HepG2 (cell line): Measurements from ENCODE around the gene PDCD2L. TPM values are rescaled to one million over a fixed set of nuclear protein-coding genes. Genes with fewer than 3 reads are reported as not detected.

Source experiments
- ATAC-seq: fragments of 200-7000 bp; cut with Tn5 transposase; 3 replicates; pipeline ENCODE4 v1.9.1; 2020; ENCODE audit warnings: mild to moderate bottlenecking, moderate library complexity
- BruUV-seq: library from RNA; stranded (reverse); fragments of 400-500 nt; replicated peaks from 2 replicates; lab custom pipeline; 2021; lab: Mats Ljungman, UMichigan
- CTCF ChIA-PET: fragments of 300-600 bp; formaldehyde crosslinking; extraction: SDS; loops from one replicate; lab custom pipeline; 2021; ENCODE audit warnings: low total read pairs, inconsistent platforms, low intra/inter-chr PET ratio; lab: Yijun Ruan, JAX
- POLR2A ChIA-PET: fragments of 350-600 bp; sonication (Branson Sonifier 250); formaldehyde crosslinking; loops from one replicate; lab custom pipeline; 2020; ENCODE audit warnings: antibody characterized with exemption, inconsistent platforms; lab: Yijun Ruan, JAX
- DNase-seq: peaks from one replicate; pipeline ENCODE4 v3.0.0-alpha.2; 2015; ENCODE audit warnings: low spot score
- FAIRE-seq: peaks from 3 replicates; lab custom pipeline; 2011; peaks lifted over from hg19 to GRCh38; lab: Jason Lieb, UNC
- H2AFZ ChIP-seq: one replicate; pipeline ENCODE4 v1.6.1; 2011; ENCODE audit warnings: low read length, inconsistent platforms
- H3K27ac ChIP-seq: fragments of 300-600 bp; 3 replicates; pipeline ENCODE4 v1.8.0; 2011; ENCODE audit warnings: mixed run types, mild to moderate bottlenecking, mixed read lengths, low read length, inconsistent platforms; ENCODE audit not compliant: insufficient read depth; ENCODE audit errors: extremely low read length
- H3K27me3 ChIP-seq, 2 experiments: fragments of 200-600 bp in 1 of 2; 2 replicates in 1 of 2; 3 replicates in 1 of 2; pipeline versions ENCODE4 v1.6.0 to v1.8.0; 2011; ENCODE audit warnings: low read length in 2 of 2, mild to moderate bottlenecking in 2 of 2, moderate library complexity in 2 of 2, inconsistent platforms in 1 of 2; ENCODE audit not compliant: insufficient read depth in 2 of 2, control insufficient read depth in 1 of 2
- H3K36me3 ChIP-seq, 2 experiments: fragments of 200-600 bp in 1 of 2; replicated peaks in 1 of 2; 2 replicates in 1 of 2; 3 replicates in 1 of 2; pipeline versions ENCODE4 v1.5.1 to v1.8.0; 2011; ENCODE audit warnings: low read length in 2 of 2, inconsistent platforms in 1 of 2; ENCODE audit not compliant: insufficient read depth in 2 of 2, control insufficient read depth in 1 of 2
- H3K4me1 ChIP-seq: 2 replicates; pipeline ENCODE4 v1.5.1; 2012; ENCODE audit warnings: low read length, inconsistent platforms; ENCODE audit not compliant: insufficient read depth
- H3K4me2 ChIP-seq: 2 replicates; pipeline ENCODE4 v1.6.0; 2011; ENCODE audit warnings: low read depth, low read length, inconsistent platforms
- H3K4me3 ChIP-seq, 3 experiments: fragments of 200-600 bp in 1 of 3; sonication (generic), shearing (Covaris generic) in 1 of 3; replicated peaks in 1 of 3; 2 replicates each; pipeline ENCODE4 v1.5.1; 2011 to 2016; ENCODE audit warnings: low read length in 3 of 3, inconsistent platforms in 2 of 3, low read depth in 2 of 3, mild to moderate bottlenecking in 2 of 3, control low read depth in 1 of 3, mixed read lengths in 1 of 3; ENCODE audit not compliant: insufficient read depth in 1 of 3
- H3K79me2 ChIP-seq: one replicate; pipeline ENCODE4 v1.6.1; 2011; ENCODE audit warnings: low read length, inconsistent platforms; ENCODE audit not compliant: insufficient read depth
- H3K9ac ChIP-seq: 2 replicates; pipeline ENCODE4 v1.6.0; 2011; ENCODE audit warnings: mild to moderate bottlenecking, low read depth, low read length, inconsistent platforms; ENCODE audit not compliant: insufficient read depth
- H3K9me3 ChIP-seq: 2 replicates; pipeline ENCODE4 v1.5.1; 2012; ENCODE audit warnings: mild to moderate bottlenecking, low read length
- H4K20me1 ChIP-seq: 2 replicates; pipeline ENCODE4 v1.6.0; 2011; ENCODE audit warnings: inconsistent platforms, mild to moderate bottlenecking, low read length, moderate library complexity; ENCODE audit not compliant: insufficient read depth
- FOSL2 ChIP-seq: sonication (generic); formaldehyde crosslinking; IDR thresholded peaks from 2 replicates; pipeline ENCODE4 v1.4.0; 2020; ENCODE audit warnings: missing genetic modification reagents
- MAX ChIP-seq: IDR thresholded peaks from 2 replicates; pipeline ENCODE4 v1.6.1; 2012; ENCODE audit warnings: inconsistent platforms
- NFE2L2 ChIP-seq: fragments of 150-350 bp; IDR thresholded peaks from 2 replicates; pipeline ENCODE4 v1.6.1; 2014; ENCODE audit warnings: low read length
- TBL1XR1 ChIP-seq: fragments of 150-350 bp; IDR thresholded peaks from 2 replicates; pipeline ENCODE4 v1.6.1; 2014; ENCODE audit warnings: borderline replicate concordance, low read length; ENCODE audit not compliant: partially characterized antibody
- TBX2 ChIP-seq: sonication (generic); formaldehyde crosslinking; IDR thresholded peaks from 2 replicates; pipeline ENCODE4 v1.5.0; 2020; ENCODE audit warnings: missing genetic modification reagents, mild to moderate bottlenecking, borderline replicate concordance
- TCF7L2 ChIP-seq: IDR thresholded peaks from 2 replicates; pipeline ENCODE4 v1.6.1; 2011; ENCODE audit warnings: mild to moderate bottlenecking, low read depth, low read length, moderate library complexity
- ZNF691 ChIP-seq: sonication (generic); formaldehyde crosslinking; IDR thresholded peaks from 2 replicates; pipeline ENCODE4 v1.4.0; 2020; ENCODE audit warnings: missing genetic modification reagents, low read depth, mild to moderate bottlenecking, borderline replicate concordance
- in situ Hi-C: cut with HindIII; loops from 2 replicates; pipeline ENCODE4 v1.10.0; 2017; ENCODE audit warnings: low pct_unique_long_range_greater_than_20kb; ENCODE audit not compliant: extremely low pct_ligation_motif_present
- intact Hi-C: fragments of 100-400 bp; cut with micrococcal nuclease; formaldehyde crosslinking; loops from one replicate; pipeline ENCODE4 v1.10.0; 2022; ENCODE audit not compliant: unreplicated experiment
- polyA plus RNA-seq, 8 experiments: library from polyadenylated mRNA; depleted of rRNA in 3 of 8; stranded (reverse) in 7 of 8; unstranded in 1 of 8; fragments of >200 nt; fragmentation: Illumina TruSeq in 4 of 8; extraction: Trizol in 4 of 8; gene quantifications; 2 replicates each; pipeline versions ENCODE4 v1.2.1 to v1.2.3, GENCODE V29; 2011 to 2016; ENCODE audit warnings: low read depth in 4 of 8, missing spikeins in 1 of 8, mixed read lengths in 1 of 8; ENCODE audit not compliant: insufficient read depth in 1 of 8
- total RNA-seq, 5 experiments: library from RNA; depleted of rRNA; stranded (reverse); fragments of >200 nt; fragmentation: Illumina TruSeq; extraction: Trizol; gene quantifications; 2 replicates each; pipeline ENCODE4 v1.2.3, GENCODE V29; 2016; ENCODE audit warnings: low read depth in 1 of 5
- TF ChIP-seq, protein P1 (sequence below): sonication (generic); formaldehyde crosslinking; IDR thresholded peaks from 2 replicates; pipeline ENCODE4 v1.8.1; 2023; ENCODE audit warnings: mild to moderate bottlenecking, missing genetic modification reagents, borderline replicate concordance
- TF ChIP-seq, protein P2 (sequence below): sonication (generic); formaldehyde crosslinking; IDR thresholded peaks from 2 replicates; pipeline ENCODE4 v1.4.0; 2020; ENCODE audit warnings: mild to moderate bottlenecking, missing genetic modification reagents

Gene PDCD2L
- total and polyA plus RNA-seq, 2 of the 13 experiments (the other 11 are each of a cell fraction or from before 2014, with no cell fraction given) = 29.3 to 35.2 TPM

GRCh38 chr19:34452723-34453122 is 48.5 kb downstream of the PDCD2L start:
- no peak for FAIRE-seq
- Histone ChIP-seq H3K4me3 (no peak overlapping the region), H3K36me3 (peaks cover 20 to 66% of the 10 kb centered on the region in 2 experiments), H3K9ac (no peak overlapping the region), H3K79me2 (no peaks in the 10 kb centered on the region), H4K20me1 (no peaks in the 10 kb centered on the region), H3K27me3 (no peaks in the 10 kb centered on the region), H3K4me2 (no peak overlapping the region), H3K9me3 (no peaks in the 10 kb centered on the region), H3K4me1 (no peaks in the 10 kb centered on the region), H2AFZ (no peak overlapping the region), H3K27ac (no peak overlapping the region)
- no peak for DNase-seq
- in situ Hi-C loops (no loop called here), intact Hi-C loops (no loop called here)
- ChIA-PET CTCF (no interaction called here), POLR2A (no interaction called here)
- TF ChIP-seq TBX2 (CRISPR knock-in tag) = no peak
- no peak for TF ChIP-seq ZNF691 (CRISPR knock-in tag)
- TF ChIP-seq, protein P1, sequence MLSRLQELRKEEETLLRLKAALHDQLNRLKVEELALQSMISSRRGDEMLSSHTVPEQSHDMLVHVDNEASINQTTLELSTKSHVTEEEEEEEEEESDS = no peak
- TF ChIP-seq, protein P2, sequence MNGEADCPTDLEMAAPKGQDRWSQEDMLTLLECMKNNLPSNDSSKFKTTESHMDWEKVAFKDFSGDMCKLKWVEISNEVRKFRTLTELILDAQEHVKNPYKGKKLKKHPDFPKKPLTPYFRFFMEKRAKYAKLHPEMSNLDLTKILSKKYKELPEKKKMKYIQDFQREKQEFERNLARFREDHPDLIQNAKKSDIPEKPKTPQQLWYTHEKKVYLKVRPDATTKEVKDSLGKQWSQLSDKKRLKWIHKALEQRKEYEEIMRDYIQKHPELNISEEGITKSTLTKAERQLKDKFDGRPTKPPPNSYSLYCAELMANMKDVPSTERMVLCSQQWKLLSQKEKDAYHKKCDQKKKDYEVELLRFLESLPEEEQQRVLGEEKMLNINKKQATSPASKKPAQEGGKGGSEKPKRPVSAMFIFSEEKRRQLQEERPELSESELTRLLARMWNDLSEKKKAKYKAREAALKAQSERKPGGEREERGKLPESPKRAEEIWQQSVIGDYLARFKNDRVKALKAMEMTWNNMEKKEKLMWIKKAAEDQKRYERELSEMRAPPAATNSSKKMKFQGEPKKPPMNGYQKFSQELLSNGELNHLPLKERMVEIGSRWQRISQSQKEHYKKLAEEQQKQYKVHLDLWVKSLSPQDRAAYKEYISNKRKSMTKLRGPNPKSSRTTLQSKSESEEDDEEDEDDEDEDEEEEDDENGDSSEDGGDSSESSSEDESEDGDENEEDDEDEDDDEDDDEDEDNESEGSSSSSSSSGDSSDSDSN (CRISPR knock-in tag) = no peak
- TF ChIP-seq TBL1XR1 = no peak
- TF ChIP-seq MAX = no peak
- no peak for TF ChIP-seq FOSL2 (CRISPR knock-in tag)
- no peak for TF ChIP-seq TCF7L2
- no peak for TF ChIP-seq NFE2L2
- no peak for ATAC-seq
- BruUV-seq = TSS peak; percentile 15
